HUES64 (cell line): ENCODE data around the gene IMMT.
"Not testable (repeated sequence)": the region's sequence is repeated elsewhere in the genome, so short reads cannot be mapped to it uniquely, and the experiment has no call there.

Experiments
- H3K27ac ChIP-seq: 2 replicates; pipeline ENCODE4 v1.7.0; 2013; ENCODE audit warnings: low read depth, low read length, inconsistent platforms
- H3K27me3 ChIP-seq: 2 replicates; pipeline ENCODE4 v1.6.1; 2013; ENCODE audit warnings: mild to moderate bottlenecking, low read length; ENCODE audit not compliant: insufficient read depth
- H3K36me3 ChIP-seq: 2 replicates; pipeline ENCODE4 v1.6.1; 2013; ENCODE audit warnings: mild to moderate bottlenecking, low read length; ENCODE audit not compliant: insufficient read depth
- H3K4me1 ChIP-seq: 2 replicates; pipeline ENCODE4 v1.6.1; 2013; ENCODE audit warnings: mild to moderate bottlenecking, low read length, moderate library complexity; ENCODE audit not compliant: insufficient read depth
- H3K4me3 ChIP-seq: 2 replicates; pipeline ENCODE4 v1.5.1; 2013; ENCODE audit warnings: mild to moderate bottlenecking, low read length, moderate library complexity
- H3K9ac ChIP-seq: 2 replicates; pipeline ENCODE4 v1.6.1; 2013; ENCODE audit warnings: mild to moderate bottlenecking, low read depth, low read length
- H3K9me3 ChIP-seq: 2 replicates; pipeline ENCODE4 v1.6.1; 2013; ENCODE audit warnings: low read depth, low read length; ENCODE audit not compliant: insufficient read depth
- WGBS: fragments of 150-250, 120-280 bp; methylation state at CpG from one replicate; pipeline ENCODE4 v1.1.7; 2013; ENCODE audit warnings: missing lambda C conversion rate; 5-methylcytosine and 5-hydroxymethylcytosine counted together

Gene IMMT

GRCh38 chr2:86235196-86235980 lies 40.1 kb upstream of the IMMT start:
- H3K4me3 ChIP-seq = no peak overlapping the region
- no peak overlapping the region for H3K27ac ChIP-seq
- no peaks in the 10 kb centered on the region for H3K9me3 ChIP-seq
- WGBS = 85% methylated on average over 12 of the region's 12 CpGs
- H3K4me1 ChIP-seq = peaks cover 3% of the 10 kb centered on the region; the same call in 1 of the 2 replicates
- no peak overlapping the region for H3K9ac ChIP-seq
- H3K27me3 ChIP-seq = no peaks in the 10 kb centered on the region
- H3K36me3 ChIP-seq = no peaks in the 10 kb centered on the region

- Histone ChIP-seq H3K9me3 (no peaks in the 10 kb centered on the region), H3K36me3 (no peaks in the 10 kb centered on the region), H3K9ac (no peak overlapping the region), H3K4me1 (peaks cover 3% of the 10 kb centered on the region; the same call in 1 of the 2 replicates), H3K4me3 (no peak overlapping the region), H3K27ac (no peak overlapping the region), H3K27me3 (no peaks in the 10 kb centered on the region)
- 98% methylated on average over 3 of the region's 3 CpGs for WGBS
Measured at GRCh38 chr2:86234563-86235131, 39.4 kb upstream of the IMMT start.

GRCh38 chr2:86233436-86233835 lies 38.2 kb upstream of the IMMT start:
- WGBS = 78% methylated on average over 4 of the region's 4 CpGs
- no peaks in the 10 kb centered on the region for H3K27me3 ChIP-seq
- H3K36me3 ChIP-seq = no peaks in the 10 kb centered on the region
- H3K4me3 ChIP-seq = no peak overlapping the region
- no peak overlapping the region for H3K27ac ChIP-seq
- H3K9ac ChIP-seq = no peak overlapping the region
- H3K9me3 ChIP-seq = no peaks in the 10 kb centered on the region
- H3K4me1 ChIP-seq = no peaks in the 10 kb centered on the region

- Histone ChIP-seq H3K27ac (no peak overlapping the region), H3K4me1 (no peaks in the 10 kb centered on the region), H3K36me3 (no peaks in the 10 kb centered on the region), H3K9me3 (no peaks in the 10 kb centered on the region), H3K9ac (no peak overlapping the region), H3K4me3 (no peak overlapping the region), H3K27me3 (no peaks in the 10 kb centered on the region)
- 93% methylated on average over 6 of the region's 6 CpGs for WGBS
Measured at GRCh38 chr2:86232910-86233309, 37.6 kb upstream of the IMMT start.

GRCh38 chr2:86232373-86232784 lies 37.1 kb upstream of the IMMT start:
- H3K9me3 ChIP-seq = no peaks in the 10 kb centered on the region
- no peaks in the 10 kb centered on the region for H3K36me3 ChIP-seq
- WGBS = 93% methylated on average over 15 of the region's 15 CpGs
- no peak overlapping the region for H3K27ac ChIP-seq
- no peak overlapping the region for H3K4me3 ChIP-seq
- H3K9ac ChIP-seq = no peak overlapping the region
- no peaks in the 10 kb centered on the region for H3K27me3 ChIP-seq
- no peaks in the 10 kb centered on the region for H3K4me1 ChIP-seq

- no peaks in the 10 kb centered on the region for H3K9me3 ChIP-seq
- no peaks in the 10 kb centered on the region for H3K4me1 ChIP-seq
- H3K27ac ChIP-seq = no peak overlapping the region
- H3K4me3 ChIP-seq = no peak overlapping the region
- no peaks in the 10 kb centered on the region for H3K27me3 ChIP-seq
- 90% methylated on average over 13 of the region's 13 CpGs for WGBS
- no peaks in the 10 kb centered on the region for H3K36me3 ChIP-seq
- H3K9ac ChIP-seq = no peak overlapping the region
Measured at GRCh38 chr2:86231680-86232372, 36.6 kb upstream of the IMMT start.

GRCh38 chr2:86230961-86231360 lies 35.7 kb upstream of the IMMT start:
- 85% methylated on average over 5 of the region's 5 CpGs for WGBS
- H3K36me3 ChIP-seq = no peaks in the 10 kb centered on the region
- no peak overlapping the region for H3K9ac ChIP-seq
- no peak overlapping the region for H3K4me3 ChIP-seq
- no peaks in the 10 kb centered on the region for H3K27me3 ChIP-seq
- no peak overlapping the region for H3K27ac ChIP-seq
- H3K4me1 ChIP-seq = no peaks in the 10 kb centered on the region
- no peaks in the 10 kb centered on the region for H3K9me3 ChIP-seq

GRCh38 chr2:86229221-86229620 lies 34.0 kb upstream of the IMMT start:
- Histone ChIP-seq H3K4me3 (no peak overlapping the region), H3K4me1 (no peaks in the 10 kb centered on the region), H3K27ac (no peak overlapping the region), H3K9me3 (no peaks in the 10 kb centered on the region), H3K36me3 (no peaks in the 10 kb centered on the region), H3K27me3 (no peaks in the 10 kb centered on the region), H3K9ac (no peak overlapping the region)
- 92% methylated on average over 3 of the region's 4 CpGs for WGBS

- 93% methylated on average over 7 of the region's 8 CpGs for WGBS
- H3K9me3 ChIP-seq, H3K36me3 ChIP-seq, H3K4me1 ChIP-seq, H3K9ac ChIP-seq, H3K27ac ChIP-seq, H3K27me3 ChIP-seq, H3K4me3 ChIP-seq: not testable (repeated sequence)
Measured at GRCh38 chr2:86228574-86228973, 33.3 kb upstream of the IMMT start.

GRCh38 chr2:86227685-86228084 lies 32.4 kb upstream of the IMMT start:
- H3K9ac ChIP-seq = no peak overlapping the region
- H3K27me3 ChIP-seq = no peaks in the 10 kb centered on the region
- H3K36me3 ChIP-seq = no peaks in the 10 kb centered on the region
- no peaks in the 10 kb centered on the region for H3K4me1 ChIP-seq
- no peaks in the 10 kb centered on the region for H3K9me3 ChIP-seq
- H3K27ac ChIP-seq = no peak overlapping the region
- WGBS = 93% methylated on average over 2 of the region's 2 CpGs
- H3K4me3 ChIP-seq = no peak overlapping the region

GRCh38 chr2:86226636-86227520 lies 31.6 kb upstream of the IMMT start:
- H3K36me3 ChIP-seq = no peaks in the 10 kb centered on the region
- H3K4me3 ChIP-seq = no peak overlapping the region
- 93% methylated on average over 8 of the region's 9 CpGs for WGBS
- H3K4me1 ChIP-seq = no peaks in the 10 kb centered on the region
- no peaks in the 10 kb centered on the region for H3K27me3 ChIP-seq
- no peak overlapping the region for H3K9ac ChIP-seq
- H3K27ac ChIP-seq = no peak overlapping the region
- no peaks in the 10 kb centered on the region for H3K9me3 ChIP-seq
